HepG2 (cell line): Measurements from ENCODE around the gene ZFP36L2. TPM values are rescaled to one million over a fixed set of nuclear protein-coding genes. Genes with fewer than 3 reads are reported as not detected.

Source experiments
- CC2D1A ChIP-seq: sonication (generic); formaldehyde crosslinking; IDR thresholded peaks from 2 replicates; pipeline ENCODE4 v1.8.1; 2023; ENCODE audit warnings: mild to moderate bottlenecking, missing genetic modification reagents
- HBP1 ChIP-seq: IDR thresholded peaks from 2 replicates; pipeline ENCODE4 v1.6.1; 2016; ENCODE audit warnings: low read depth, control low read depth
- MED13 ChIP-seq: sonication (generic); formaldehyde crosslinking; IDR thresholded peaks from 2 replicates; pipeline ENCODE4 v1.5.0; 2020; ENCODE audit warnings: missing genetic modification reagents
- NR1H2 ChIP-seq: sonication (generic); formaldehyde crosslinking; IDR thresholded peaks from 2 replicates; pipeline ENCODE4 v1.8.1; 2022; ENCODE audit warnings: low read depth, missing genetic modification reagents, borderline replicate concordance
- PCBP2 ChIP-seq: fragments of 200-400 bp; formaldehyde crosslinking; optimal IDR thresholded peaks from 2 replicates; pipeline ENCODE3; 2018; ENCODE audit warnings: low read length, low read depth; ENCODE audit not compliant: poor library complexity, severe bottlenecking
- RARG ChIP-seq: sonication (generic); formaldehyde crosslinking; IDR thresholded peaks from 2 replicates; pipeline ENCODE4 v1.4.0; 2020; ENCODE audit warnings: low read depth, mild to moderate bottlenecking, missing genetic modification reagents
- RFXAP ChIP-seq: sonication (generic); formaldehyde crosslinking; IDR thresholded peaks from 2 replicates; pipeline ENCODE4 v1.4.0; 2020; ENCODE audit warnings: missing genetic modification reagents, borderline replicate concordance
- SALL2 ChIP-seq: sonication (generic); formaldehyde crosslinking; IDR thresholded peaks from 2 replicates; pipeline ENCODE4 v1.8.1; 2023; ENCODE audit warnings: mild to moderate bottlenecking, missing genetic modification reagents, inconsistent platforms
- ZNF160 ChIP-seq: sonication (generic); formaldehyde crosslinking; IDR thresholded peaks from 2 replicates; pipeline ENCODE4 v1.8.0; 2022; ENCODE audit warnings: mild to moderate bottlenecking, inconsistent platforms, missing genetic modification reagents
- ZNF333 ChIP-seq: sonication (generic); formaldehyde crosslinking; IDR thresholded peaks from 2 replicates; pipeline ENCODE4 v1.4.0; 2020; ENCODE audit warnings: mild to moderate bottlenecking, missing genetic modification reagents, borderline replicate concordance
- ZNF558 ChIP-seq: sonication (generic); formaldehyde crosslinking; IDR thresholded peaks from 2 replicates; pipeline ENCODE4 v1.9.0; 2022; ENCODE audit warnings: mild to moderate bottlenecking, missing genetic modification reagents, borderline replicate concordance
- ZNF589 ChIP-seq: sonication (generic); formaldehyde crosslinking; conservative IDR thresholded peaks from 2 replicates; pipeline ENCODE4 v1.8.0; 2022; ENCODE audit warnings: mild to moderate bottlenecking, moderate library complexity, missing genetic modification reagents
- ZNF614 ChIP-seq: IDR thresholded peaks from 2 replicates; pipeline ENCODE4 v1.6.1; 2018; ENCODE audit warnings: missing biosample characterization, missing genetic modification reagents, inconsistent platforms, borderline replicate concordance
- ZNF615 ChIP-seq: sonication (generic); formaldehyde crosslinking; IDR thresholded peaks from 2 replicates; pipeline ENCODE4 v1.5.0; 2020; ENCODE audit warnings: mild to moderate bottlenecking, missing genetic modification reagents, borderline replicate concordance
- polyA plus RNA-seq, 8 experiments: library from polyadenylated mRNA; depleted of rRNA in 3 of 8; stranded (reverse) in 7 of 8; unstranded in 1 of 8; fragments of >200 nt; fragmentation: Illumina TruSeq in 4 of 8; extraction: Trizol in 4 of 8; gene quantifications; 2 replicates each; pipeline versions ENCODE4 v1.2.1 to v1.2.3, GENCODE V29; 2011 to 2016; ENCODE audit warnings: low read depth in 4 of 8, missing spikeins in 1 of 8, mixed read lengths in 1 of 8; ENCODE audit not compliant: insufficient read depth in 1 of 8
- total RNA-seq, 5 experiments: library from RNA; depleted of rRNA; stranded (reverse); fragments of >200 nt; fragmentation: Illumina TruSeq; extraction: Trizol; gene quantifications; 2 replicates each; pipeline ENCODE4 v1.2.3, GENCODE V29; 2016; ENCODE audit warnings: low read depth in 1 of 5
- TF ChIP-seq, protein P1 (sequence below): sonication (generic); formaldehyde crosslinking; IDR thresholded peaks from 2 replicates; pipeline ENCODE4 v1.4.0; 2020; ENCODE audit warnings: missing genetic modification reagents, borderline replicate concordance
- TF ChIP-seq, protein P2 (sequence below): sonication (generic); formaldehyde crosslinking; conservative IDR thresholded peaks from 2 replicates; pipeline ENCODE4 v1.8.1; 2023; ENCODE audit warnings: missing genetic modification reagents
- TF ChIP-seq, protein P3 (sequence below): sonication (generic); formaldehyde crosslinking; IDR thresholded peaks from 2 replicates; pipeline ENCODE4 v1.8.1; 2023; ENCODE audit warnings: mild to moderate bottlenecking, inconsistent platforms, moderate library complexity, missing genetic modification reagents, borderline replicate concordance
- TF ChIP-seq, protein P4 (sequence below): sonication (generic); formaldehyde crosslinking; IDR thresholded peaks from 2 replicates; pipeline ENCODE4 v1.4.0; 2020; ENCODE audit warnings: missing genetic modification reagents, borderline replicate concordance
- TF ChIP-seq, protein P5 (sequence below): sonication (generic); formaldehyde crosslinking; IDR thresholded peaks from 2 replicates; pipeline ENCODE4 v1.8.0; 2022; ENCODE audit warnings: missing genetic modification reagents, low read depth, mild to moderate bottlenecking, borderline replicate concordance

The ZFP36L2 gene
- total and polyA plus RNA-seq, 2 of the 13 experiments (the other 11 are each of a cell fraction or from before 2014, with no cell fraction given) = 11.2 to 21.8 TPM

GRCh38 chr2:43226558-43226954 lies at the start of gene ZFP36L2 (continued):
- TF ChIP-seq, protein P1, sequence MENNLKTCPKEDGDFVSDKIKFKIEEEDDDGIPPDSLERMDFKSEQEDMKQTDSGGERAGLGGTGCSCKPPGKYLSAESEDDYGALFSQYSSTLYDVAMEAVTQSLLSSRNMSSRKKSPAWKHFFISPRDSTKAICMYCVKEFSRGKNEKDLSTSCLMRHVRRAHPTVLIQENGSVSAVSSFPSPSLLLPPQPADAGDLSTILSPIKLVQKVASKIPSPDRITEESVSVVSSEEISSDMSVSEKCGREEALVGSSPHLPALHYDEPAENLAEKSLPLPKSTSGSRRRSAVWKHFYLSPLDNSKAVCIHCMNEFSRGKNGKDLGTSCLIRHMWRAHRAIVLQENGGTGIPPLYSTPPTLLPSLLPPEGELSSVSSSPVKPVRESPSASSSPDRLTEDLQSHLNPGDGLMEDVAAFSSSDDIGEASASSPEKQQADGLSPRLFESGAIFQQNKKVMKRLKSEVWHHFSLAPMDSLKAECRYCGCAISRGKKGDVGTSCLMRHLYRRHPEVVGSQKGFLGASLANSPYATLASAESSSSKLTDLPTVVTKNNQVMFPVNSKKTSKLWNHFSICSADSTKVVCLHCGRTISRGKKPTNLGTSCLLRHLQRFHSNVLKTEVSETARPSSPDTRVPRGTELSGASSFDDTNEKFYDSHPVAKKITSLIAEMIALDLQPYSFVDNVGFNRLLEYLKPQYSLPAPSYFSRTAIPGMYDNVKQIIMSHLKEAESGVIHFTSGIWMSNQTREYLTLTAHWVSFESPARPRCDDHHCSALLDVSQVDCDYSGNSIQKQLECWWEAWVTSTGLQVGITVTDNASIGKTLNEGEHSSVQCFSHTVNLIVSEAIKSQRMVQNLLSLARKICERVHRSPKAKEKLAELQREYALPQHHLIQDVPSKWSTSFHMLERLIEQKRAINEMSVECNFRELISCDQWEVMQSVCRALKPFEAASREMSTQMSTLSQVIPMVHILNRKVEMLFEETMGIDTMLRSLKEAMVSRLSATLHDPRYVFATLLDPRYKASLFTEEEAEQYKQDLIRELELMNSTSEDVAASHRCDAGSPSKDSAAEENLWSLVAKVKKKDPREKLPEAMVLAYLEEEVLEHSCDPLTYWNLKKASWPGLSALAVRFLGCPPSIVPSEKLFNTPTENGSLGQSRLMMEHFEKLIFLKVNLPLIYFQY (CRISPR knock-in tag) = no peak
- TF ChIP-seq NR1H2 (CRISPR knock-in tag) (peak; percentile 84; the same call in 1 of the 2 replicates), ZNF589 (CRISPR knock-in tag) (peak; percentile 45; the same call in 1 of the 2 replicates), SALL2 (CRISPR knock-in tag) (peak; percentile 81), ZNF160 (CRISPR knock-in tag) (0 out of 2 replicates have a peak, but pooled peaks have one; percentile 16), CC2D1A (no peak), HBP1 (CRISPR knock-in tag) (peak; percentile 50; the same call in 1 of the 2 replicates), ZNF615 (CRISPR knock-in tag) (no peak; the same call in 1 of the 2 replicates), ZNF614 (CRISPR knock-in tag) (no peak), MED13 (CRISPR knock-in tag) (0 out of 2 replicates have a peak, but pooled peaks have one; percentile 41), RARG (0 out of 2 replicates have a peak, but pooled peaks have one; percentile 25), ZNF333 (CRISPR knock-in tag) (peak; percentile 43; the same call in 1 of the 2 replicates), ZNF558 (peak; percentile 54; the same call in 1 of the 2 replicates), RFXAP (CRISPR knock-in tag) (peak; percentile 79), PCBP2 (no peak)
- TF ChIP-seq, protein P2, sequence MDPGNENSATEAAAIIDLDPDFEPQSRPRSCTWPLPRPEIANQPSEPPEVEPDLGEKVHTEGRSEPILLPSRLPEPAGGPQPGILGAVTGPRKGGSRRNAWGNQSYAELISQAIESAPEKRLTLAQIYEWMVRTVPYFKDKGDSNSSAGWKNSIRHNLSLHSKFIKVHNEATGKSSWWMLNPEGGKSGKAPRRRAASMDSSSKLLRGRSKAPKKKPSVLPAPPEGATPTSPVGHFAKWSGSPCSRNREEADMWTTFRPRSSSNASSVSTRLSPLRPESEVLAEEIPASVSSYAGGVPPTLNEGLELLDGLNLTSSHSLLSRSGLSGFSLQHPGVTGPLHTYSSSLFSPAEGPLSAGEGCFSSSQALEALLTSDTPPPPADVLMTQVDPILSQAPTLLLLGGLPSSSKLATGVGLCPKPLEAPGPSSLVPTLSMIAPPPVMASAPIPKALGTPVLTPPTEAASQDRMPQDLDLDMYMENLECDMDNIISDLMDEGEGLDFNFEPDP = 0 out of 2 replicates have a peak, but pooled peaks have one; percentile 27
- TF ChIP-seq, protein P3, sequence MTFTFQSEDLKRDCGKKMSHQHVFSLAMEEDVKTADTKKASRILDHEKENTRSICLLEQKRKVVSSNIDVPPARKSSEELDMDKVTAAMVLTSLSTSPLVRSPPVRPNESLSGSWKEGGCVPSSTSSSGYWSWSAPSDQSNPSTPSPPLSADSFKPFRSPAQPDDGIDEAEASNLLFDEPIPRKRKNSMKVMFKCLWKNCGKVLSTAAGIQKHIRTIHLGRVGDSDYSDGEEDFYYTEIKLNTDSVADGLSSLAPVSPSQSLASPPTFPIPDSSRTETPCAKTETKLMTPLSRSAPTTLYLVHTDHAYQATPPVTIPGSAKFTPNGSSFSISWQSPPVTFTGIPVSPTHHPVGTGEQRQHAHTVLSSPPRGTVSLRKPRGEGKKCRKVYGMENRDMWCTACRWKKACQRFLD (CRISPR knock-in tag) = no peak
- TF ChIP-seq, protein P4, sequence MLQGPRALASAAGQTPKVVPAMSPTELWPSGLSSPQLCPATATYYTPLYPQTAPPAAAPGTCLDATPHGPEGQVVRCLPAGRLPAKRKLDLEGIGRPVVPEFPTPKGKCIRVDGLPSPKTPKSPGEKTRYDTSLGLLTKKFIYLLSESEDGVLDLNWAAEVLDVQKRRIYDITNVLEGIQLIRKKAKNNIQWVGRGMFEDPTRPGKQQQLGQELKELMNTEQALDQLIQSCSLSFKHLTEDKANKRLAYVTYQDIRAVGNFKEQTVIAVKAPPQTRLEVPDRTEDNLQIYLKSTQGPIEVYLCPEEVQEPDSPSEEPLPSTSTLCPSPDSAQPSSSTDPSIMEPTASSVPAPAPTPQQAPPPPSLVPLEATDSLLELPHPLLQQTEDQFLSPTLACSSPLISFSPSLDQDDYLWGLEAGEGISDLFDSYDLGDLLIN (CRISPR knock-in tag) = peak; percentile 49; the same call in 1 of the 2 replicates
- TF ChIP-seq, protein P5, sequence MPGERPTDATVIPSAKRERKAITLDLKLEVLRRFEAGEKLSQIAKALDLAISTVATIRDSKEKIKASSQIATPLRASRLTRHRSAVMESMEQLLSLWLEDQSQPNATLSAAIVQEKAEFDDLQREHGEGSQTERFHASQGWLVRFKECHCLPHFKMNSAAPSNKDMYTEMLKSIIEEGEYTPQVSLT = no peak
